H1 (cell line): ENCODE measurements around the gene COL1A1. TPM values are rescaled to one million over a fixed set of nuclear protein-coding genes. Genes with fewer than 3 reads are reported as not detected.

ENCODE experiments used
- CTCF ChIA-PET: fragments of 300-600 bp; sonication (Branson Sonifier 250); formaldehyde crosslinking; loops from one replicate; lab custom pipeline; 2021; ENCODE audit not compliant: partially characterized antibody; lab: Charles Lee
- POLR2A ChIA-PET: fragments of 300-600 bp; sonication (Branson Sonifier 250); formaldehyde crosslinking; loops from one replicate; lab custom pipeline; 2021; ENCODE audit warnings: inconsistent platforms; ENCODE audit not compliant: partially characterized antibody; lab: Charles Lee
- DNase-seq, 2 experiments: peaks; one replicate each; pipeline versions ENCODE4 v3.0.0 to v3.0.0-alpha.2; 2010 to 2022; ENCODE audit warnings: low spot score in 2 of 2, low read depth in 1 of 2, mixed read lengths in 1 of 2
- FAIRE-seq: peaks from 2 replicates; lab custom pipeline; 2011; peaks lifted over from hg19 to GRCh38; lab: Jason Lieb, UNC
- H2AFZ ChIP-seq: 2 replicates; pipeline ENCODE4 v1.8.1; 2012; ENCODE audit warnings: low read length, inconsistent platforms
- H2AK5ac ChIP-seq: 2 replicates; pipeline ENCODE4 v1.6.1; 2013; ENCODE audit warnings: low read depth, low read length
- H2BK120ac ChIP-seq: replicated peaks from 2 replicates; pipeline ENCODE3; 2013; ENCODE audit warnings: low read depth, low read length, inconsistent platforms
- H2BK12ac ChIP-seq: 2 replicates; pipeline ENCODE4 v1.6.1; 2013; ENCODE audit warnings: low read depth, low read length
- H2BK15ac ChIP-seq: 2 replicates; pipeline ENCODE4 v1.6.1; 2013; ENCODE audit warnings: low read length
- H2BK20ac ChIP-seq: 2 replicates; pipeline ENCODE4 v1.6.1; 2013; ENCODE audit warnings: low read length
- H2BK5ac ChIP-seq: 2 replicates; pipeline ENCODE4 v1.6.1; 2013; ENCODE audit warnings: low read depth, low read length
- H3K14ac ChIP-seq: 2 replicates; pipeline ENCODE4 v1.6.1; 2013; ENCODE audit warnings: inconsistent platforms; ENCODE audit not compliant: insufficient read length
- H3K18ac ChIP-seq: 2 replicates; pipeline ENCODE4 v1.6.1; 2013; ENCODE audit warnings: low read length; ENCODE audit errors: extremely low read depth
- H3K23ac ChIP-seq: 2 replicates; pipeline ENCODE4 v1.6.1; 2013; ENCODE audit warnings: inconsistent platforms; ENCODE audit not compliant: insufficient read length
- H3K23me2 ChIP-seq: 2 replicates; pipeline ENCODE4 v1.6.1; 2013; ENCODE audit warnings: low read depth, low read length
- H3K27ac ChIP-seq: 2 replicates; pipeline ENCODE4 v1.6.1; 2011; ENCODE audit warnings: low read depth, low read length, inconsistent platforms
- H3K27me3 ChIP-seq, 4 experiments: replicated peaks in 1 of 4; 1 replicate in 1 of 4; 2 replicates in 3 of 4; pipeline versions ENCODE4 v1.6.1 to v1.8.1; 2011 to 2013; ENCODE audit warnings: low read length in 3 of 4, mild to moderate bottlenecking in 3 of 4, inconsistent platforms in 2 of 4, mixed read lengths in 2 of 4, moderate library complexity in 1 of 4; ENCODE audit not compliant: control insufficient read depth in 3 of 4, insufficient read depth in 3 of 4; ENCODE audit errors: extremely low read depth in 1 of 4
- H3K36me3 ChIP-seq, 4 experiments: 2 replicates each; pipeline versions ENCODE4 v1.6.1 to v1.8.1; 2011 to 2013; ENCODE audit warnings: mild to moderate bottlenecking in 4 of 4, low read length in 3 of 4, moderate library complexity in 2 of 4, control low read depth in 1 of 4, inconsistent platforms in 1 of 4; ENCODE audit not compliant: insufficient read depth in 4 of 4, control insufficient read depth in 2 of 4
- H3K4ac ChIP-seq: replicated peaks from 2 replicates; pipeline ENCODE3; 2013; ENCODE audit warnings: low read length, low read depth, mixed read lengths, inconsistent platforms; ENCODE audit not compliant: insufficient read length
- H3K4me1 ChIP-seq, 4 experiments: replicated peaks in 1 of 4; 1 replicate in 1 of 4; 2 replicates in 3 of 4; pipeline versions ENCODE4 v1.6.1 to v1.8.1; 2011 to 2013; ENCODE audit warnings: low read length in 3 of 4, inconsistent platforms in 2 of 4, mixed read lengths in 1 of 4; ENCODE audit not compliant: insufficient read depth in 4 of 4, control insufficient read depth in 3 of 4
- H3K4me2 ChIP-seq, 2 experiments: 2 replicates each; pipeline versions ENCODE4 v1.6.1 to v1.8.1; 2011 to 2013; ENCODE audit warnings: low read depth in 2 of 2, low read length in 2 of 2, control low read depth in 1 of 2, inconsistent platforms in 1 of 2, mild to moderate bottlenecking in 1 of 2; ENCODE audit not compliant: insufficient read depth in 1 of 2
- H3K4me3 ChIP-seq, 4 experiments: fragments of 200-600, 300-600 bp in 1 of 4; sonication (generic), shearing (Covaris generic), sonication (Bioruptor Twin) in 1 of 4; 2 replicates each; pipeline versions ENCODE4 v1.5.1 to v1.8.1; 2011 to 2016; ENCODE audit warnings: low read length in 4 of 4, low read depth in 3 of 4, control low read depth in 2 of 4, inconsistent platforms in 2 of 4, mild to moderate bottlenecking in 2 of 4, mixed read lengths in 1 of 4, moderate library complexity in 1 of 4; ENCODE audit not compliant: insufficient read depth in 2 of 4; ENCODE audit errors: extremely low read depth in 1 of 4
- H3K56ac ChIP-seq: replicated peaks from 2 replicates; pipeline ENCODE3; 2013; ENCODE audit warnings: low read depth, mild to moderate bottlenecking, mixed read lengths, low read length, inconsistent platforms; ENCODE audit not compliant: insufficient read length
- H3K79me1 ChIP-seq: 2 replicates; pipeline ENCODE4 v1.6.1; 2013; ENCODE audit warnings: low read depth, low read length, control low read depth
- H3K79me2 ChIP-seq, 2 experiments: 2 replicates each; pipeline versions ENCODE4 v1.6.1 to v1.8.1; 2012 to 2013; ENCODE audit warnings: low read length in 2 of 2, mild to moderate bottlenecking in 2 of 2, inconsistent platforms in 1 of 2; ENCODE audit not compliant: insufficient read depth in 2 of 2, control insufficient read depth in 1 of 2
- H3K9ac ChIP-seq, 4 experiments: replicated peaks in 1 of 4; 1 replicate in 1 of 4; 2 replicates in 3 of 4; pipeline versions ENCODE4 v1.6.1 to v1.8.1; 2011 to 2013; ENCODE audit warnings: low read depth in 3 of 4, low read length in 3 of 4, control low read depth in 2 of 4, mild to moderate bottlenecking in 2 of 4, moderate library complexity in 2 of 4, inconsistent platforms in 1 of 4; ENCODE audit errors: extremely low read depth in 1 of 4
- H3K9me3 ChIP-seq, 2 experiments: 2 replicates each; pipeline versions ENCODE4 v1.6.1 to v1.8.1; 2012 to 2013; ENCODE audit warnings: mild to moderate bottlenecking in 2 of 2, moderate library complexity in 2 of 2, control low read depth in 1 of 2, inconsistent platforms in 1 of 2, low read depth in 1 of 2, low read length in 1 of 2, mixed read lengths in 1 of 2; ENCODE audit not compliant: insufficient read depth in 2 of 2
- H4K20me1 ChIP-seq, 2 experiments: replicated peaks in 1 of 2; 2 replicates each; pipeline versions ENCODE3 to v1.8.1; 2011 to 2013; ENCODE audit warnings: inconsistent platforms in 2 of 2, low read length in 2 of 2, mild to moderate bottlenecking in 1 of 2; ENCODE audit not compliant: insufficient read depth in 2 of 2, control insufficient read depth in 1 of 2
- H4K5ac ChIP-seq: 2 replicates; pipeline ENCODE4 v1.6.1; 2013; ENCODE audit warnings: low read length, low read depth, mixed read lengths, inconsistent platforms; ENCODE audit not compliant: insufficient read length
- H4K8ac ChIP-seq: 2 replicates; pipeline ENCODE4 v1.8.0; 2013; ENCODE audit warnings: mild to moderate bottlenecking, moderate library complexity, low read length, inconsistent platforms; ENCODE audit not compliant: insufficient read depth; ENCODE audit errors: extremely low read depth
- H4K91ac ChIP-seq: replicated peaks from 2 replicates; pipeline ENCODE3; 2013; ENCODE audit warnings: low read length, mixed read lengths, inconsistent platforms; ENCODE audit not compliant: insufficient read length
- BCL11A ChIP-seq, 2 experiments: IDR thresholded peaks; one replicate each; pipeline ENCODE4 v1.6.1; 2011; ENCODE audit warnings: low read depth in 2 of 2, low read length in 2 of 2, mild to moderate bottlenecking in 2 of 2
- BRCA1 ChIP-seq: IDR thresholded peaks from 2 replicates; pipeline ENCODE4 v1.6.1; 2012; ENCODE audit warnings: low read depth, low read length, improper control_type of control experiment
- E2F6 ChIP-seq: IDR thresholded peaks from 2 replicates; pipeline ENCODE4 v1.6.1; 2012; ENCODE audit warnings: inconsistent platforms
- HDAC2 ChIP-seq, 2 experiments: fragments of 300-600 bp in 1 of 2; sonication (generic) in 1 of 2; IDR thresholded peaks; 2 replicates each; pipeline ENCODE4 v1.6.1; 2011 to 2012; ENCODE audit warnings: low read depth in 2 of 2, low read length in 2 of 2, mild to moderate bottlenecking in 2 of 2, moderate library complexity in 2 of 2, borderline replicate concordance in 1 of 2, inconsistent platforms in 1 of 2
- RNF2 ChIP-seq: fragments of 200-900, 300-1000 bp; sonication (generic); IDR thresholded peaks from 2 replicates; pipeline ENCODE4 v1.7.1; 2016; ENCODE audit warnings: borderline replicate concordance, low read depth, mild to moderate bottlenecking, antibody characterized with exemption, low read length; ENCODE audit not compliant: poor library complexity, severe bottlenecking; ENCODE audit errors: missing control alignments
- SAP30 ChIP-seq: fragments of 300-600 bp; sonication (generic); IDR thresholded peaks from 2 replicates; pipeline ENCODE4 v1.7.1; 2012; ENCODE audit warnings: low read length, moderate library complexity, mild to moderate bottlenecking, inconsistent platforms; ENCODE audit not compliant: insufficient read depth, insufficient replicate concordance
- TAF1 ChIP-seq: IDR thresholded peaks from 2 replicates; pipeline ENCODE4 v1.6.1; 2011; ENCODE audit warnings: mild to moderate bottlenecking, low read depth, low read length
- WGBS, 2 experiments: shearing (Covaris generic) in 1 of 2; methylation state at CpG; one replicate each; pipeline versions ENCODE4 v1.1.6 to v1.1.7; 2013 to 2015; ENCODE audit warnings: low lambda C conversion rate in 2 of 2, mixed read lengths in 2 of 2, inconsistent platforms in 1 of 2, low coverage in 1 of 2, missing lambda C conversion rate in 1 of 2; ENCODE audit not compliant: insufficient replicate concordance in 2 of 2, insufficient coverage in 1 of 2, insufficient read length in 1 of 2; ENCODE audit errors: extremely low coverage in 1 of 2, missing lambda C conversion rate in 1 of 2; 5-methylcytosine and 5-hydroxymethylcytosine counted together
- polyA plus RNA-seq, 7 experiments: library from polyadenylated mRNA; depleted of rRNA in 3 of 7; stranded (reverse) in 5 of 7; unstranded in 2 of 7; fragments of >200 nt in 5 of 7; fragments of 200-250 nt in 2 of 7; gene quantifications; 1 replicate in 5 of 7; 2 replicates in 1 of 7; 4 replicates in 1 of 7; pipeline versions ENCODE4 v1.2.1 to v1.2.3, GENCODE V29; 2011 to 2013; ENCODE audit warnings: missing spikeins in 2 of 7, mixed read lengths in 2 of 7
- total RNA-seq: library from RNA; stranded (reverse); fragmentation: NEBNext Ultra II Directional; extraction: Animal tissue kit (Norgen Biotek cat#: 25700); gene quantifications from 2 replicates; pipeline ENCODE4 v1.2.1, GENCODE V29; 2021

COL1A1 gene
- total and polyA plus RNA-seq, 2 of the 8 experiments (the other 6 are each of a cell fraction or from before 2014, with no cell fraction given) = 14.1 to 80.4 TPM

- H3K4me1 ChIP-seq = peaks cover 4 to 20% (median 12%) of the 10 kb centered on the region in 4 experiments
- H3K18ac ChIP-seq = no peak overlapping the region
- H2BK120ac ChIP-seq = no peak overlapping the region
- H3K9ac ChIP-seq = no peak overlapping the region
- no peak for TF ChIP-seq BCL11A (IDR thresholded peaks at IDR 0.05; ENCODE audit: low read depth in 2 of 2, low read length in 2 of 2)
- TF ChIP-seq TAF1 = no peak
- no peak for TF ChIP-seq HDAC2 (IDR thresholded peaks at IDR 0.05; ENCODE audit: borderline replicate concordance in 1 of 2, low read depth in 2 of 2, low read length in 2 of 2)
- TF ChIP-seq E2F6 = no peak
- TF ChIP-seq RNF2 = no peak
- no peak for TF ChIP-seq SAP30
- TF ChIP-seq BRCA1 = no peak
- H2BK20ac ChIP-seq = 0 out of 2 replicates have a peak overlapping the region, but pooled peaks have one; percentile 40
- H3K4me3 ChIP-seq = no peak overlapping the region
- peak overlapping the region; percentile 25; the same call in 1 of the 2 replicates for H2AK5ac ChIP-seq
- DNase-seq (no peak), FAIRE-seq (no peak)
- H4K91ac ChIP-seq = no peak overlapping the region
- H4K8ac ChIP-seq = peak overlapping the region; percentile 3
- no peaks in the 10 kb centered on the region for H3K23me2 ChIP-seq
- no peaks in the 10 kb centered on the region for H3K9me3 ChIP-seq
- no peak overlapping the region for H3K4ac ChIP-seq
- no peak overlapping the region for H2BK5ac ChIP-seq
- H3K27ac ChIP-seq = no peak overlapping the region
- H2BK12ac ChIP-seq = no peak overlapping the region
- POLR2A ChIA-PET = no interaction called here
- no peaks in the 10 kb centered on the region for H3K36me3 ChIP-seq
- H2BK15ac ChIP-seq = 0 out of 2 replicates have a peak overlapping the region, but pooled peaks have one; percentile 63
- CTCF ChIA-PET = interaction anchor here (0.7 to 17.0 kb wide), 9 partner anchors 9 to 122 kb away, joined by 3 to 299 read pairs (median 6); partner anchors contain the start of genes COL1A1 and SGCA
- no peak overlapping the region for H2AFZ ChIP-seq
- no peaks in the 10 kb centered on the region for H3K79me1 ChIP-seq
- no peak overlapping the region for H3K14ac ChIP-seq
- no peak overlapping the region for H3K23ac ChIP-seq
- no peaks in the 10 kb centered on the region for H3K79me2 ChIP-seq
- no peaks in the 10 kb centered on the region for H4K20me1 ChIP-seq
- H4K5ac ChIP-seq = no peak overlapping the region
- H3K56ac ChIP-seq = no peak overlapping the region
- WGBS, 2 experiments = 93% methylated on average over 16 of the region's 16 CpGs; no CpG with 5 or more reads in 1 of the 2 experiments
- H3K4me2 ChIP-seq = no peak overlapping the region
- no peaks in the 10 kb centered on the region for H3K27me3 ChIP-seq
Measured at GRCh38 chr17:50175035-50175807, 26.2 kb downstream of the COL1A1 start.
